ENCODE data around the gene VAV2. TPM values are rescaled to one million over a fixed set of nuclear protein-coding genes. Genes with fewer than 3 reads are reported as not detected.

VAV2 gene
- total and polyA plus RNA-seq, 2 of the 4 experiments (the other 2 are of a cell fraction), result 10.8 to 13.4 TPM

GRCh38 chr9:133828338-133828997 is 163.7 kb downstream of the VAV2 start:
- Histone ChIP-seq H3K4me1 (ENCODE audit: control insufficient read depth, insufficient read depth, low read length) (peaks cover 14% of the 10 kb centered on the region), H4K5ac (ENCODE audit: low read depth, low read length) (no peak overlapping the region), H3K9ac (ENCODE audit: low read depth, low read length) (no peak overlapping the region), H2AK9ac (replicated peaks; ENCODE audit: low read depth, low read length, poor library complexity) (no peak overlapping the region), H3K27ac (ENCODE audit: insufficient read depth, low read length) (no peak overlapping the region), H4K8ac (ENCODE audit: low read depth in 2 of 2, low read length in 2 of 2) (no peak overlapping the region), H3K18ac (ENCODE audit: low read depth, low read length) (no peak overlapping the region), H3K4ac (ENCODE audit: low read depth, low read length) (no peak overlapping the region), H3K23ac (ENCODE audit: low read depth, low read length) (no peak overlapping the region), H2AK5ac (ENCODE audit: low read depth, low read length) (no peak overlapping the region), H3K56ac (ENCODE audit: extremely low read depth, insufficient read depth, low read length) (no peak overlapping the region), H2BK120ac (ENCODE audit: low read depth, low read length) (no peak overlapping the region), H3K79me1 (ENCODE audit: low read depth in 1 of 2, low read length in 2 of 2) (peaks cover 0 to 42% of the 10 kb centered on the region in 2 experiments; a peak in 2 of 4 replicates), H3K4me2 (ENCODE audit: low read depth, low read length) (no peak overlapping the region), H3K36me3 (ENCODE audit: control insufficient read depth, insufficient read depth, low read length) (peaks cover 7% of the 10 kb centered on the region), H2BK5ac (ENCODE audit: low read depth, low read length, poor library complexity, severe bottlenecking) (no peak overlapping the region), H3K27me3 (ENCODE audit: control insufficient read depth, insufficient read depth, low read length) (no peaks in the 10 kb centered on the region), H3K4me3 (ENCODE audit: insufficient read depth, low read depth, low read length) (no peak overlapping the region), H3K14ac (replicated peaks; ENCODE audit: low read depth, low read length) (no peak overlapping the region), H2BK15ac (ENCODE audit: low read depth, low read length) (no peak overlapping the region), H2AFZ (replicated peaks; ENCODE audit: low read length, poor library complexity) (no peak overlapping the region), H2BK20ac (ENCODE audit: low read depth, low read length) (no peak overlapping the region), H3K9me1 (ENCODE audit: insufficient read depth, low read length) (0 out of 2 replicates have a peak, but pooled peaks cover 11% of the 10 kb centered on the region), H4K91ac (ENCODE audit: insufficient read depth, low read depth, low read length) (no peak overlapping the region), H4K20me1 (ENCODE audit: insufficient read depth, low read length) (peaks cover 8% of the 10 kb centered on the region), H3K9me3 (ENCODE audit: control insufficient read depth, insufficient read depth, low read length) (no peaks in the 10 kb centered on the region)
- ChIA-PET POLR2A (ENCODE audit: unreplicated experiment) (no interaction called here), CTCF (no interaction called here)
- no peak for ATAC-seq (ENCODE audit: low read depth)
- BruUV-seq (replicated peaks), result no TSS peak
- intact Hi-C loops (cut with micrococcal nuclease) (no loop called here), in situ Hi-C loops (cut with MboI; ENCODE audit: low sequenced_read_pairs) (no loop called here), dilution Hi-C loops (cut with HindIII; ENCODE audit: low sequenced_read_pairs, unreplicated experiment) (no loop called here)
- TF ChIP-seq CEBPB (IDR thresholded peaks at IDR 0.05; ENCODE audit: low read depth, low read length) (no peak), CTCF (conservative IDR thresholded peaks at IDR 0.05; ENCODE audit: low read depth, low read length) (no peak), ELK1 (IDR thresholded peaks at IDR 0.05; ENCODE audit: borderline replicate concordance, low read depth, low read length) (no peak), FOS (IDR thresholded peaks at IDR 0.05; ENCODE audit: low read depth, low read length) (no peak), CHD1 (IDR thresholded peaks at IDR 0.05; ENCODE audit: low read depth, low read length) (no peak), BHLHE40 (IDR thresholded peaks at IDR 0.05; ENCODE audit: low read depth, low read length) (no peak), NFE2L2 (IDR thresholded peaks at IDR 0.05; ENCODE audit: low read depth, low read length) (no peak), MAFK (IDR thresholded peaks at IDR 0.05; ENCODE audit: low read depth, low read length) (no peak), RFX5 (IDR thresholded peaks at IDR 0.05; ENCODE audit: low read depth, low read length) (no peak), MXI1 (IDR thresholded peaks at IDR 0.05; ENCODE audit: borderline replicate concordance, low read depth, low read length) (no peak), POLR2A (IDR thresholded peaks at IDR 0.05; ENCODE audit: low read depth, low read length) (no peak), MAZ (IDR thresholded peaks at IDR 0.05; ENCODE audit: borderline replicate concordance, low read depth, low read length) (no peak)
- WGBS, 2 experiments (ENCODE audit: extremely low coverage in 2 of 2, insufficient read length in 1 of 2), result 100% methylated on average over 4 of the region's 25 CpGs; no CpG with 5 or more reads in 1 of the 2 experiments
- no peak for DNase-seq
